B cell (primary cell): ENCODE measurements around the gene IPCEF1. TPM values are rescaled to one million over a fixed set of nuclear protein-coding genes. Genes with fewer than 3 reads are reported as not detected.

ENCODE experiments used
- ATAC-seq: fragments of 200-7000 bp; cut with Tn5 transposase; one replicate; pipeline ENCODE4 v1.10.0; 2021; ENCODE audit warnings: low read depth, mild to moderate bottlenecking, moderate number of reproducible peaks, moderate library complexity
- CTCF ChIA-PET: fragments of 350-600 bp; sonication (Branson Sonifier 250); formaldehyde crosslinking; loops from one replicate; lab custom pipeline; 2021; ENCODE audit warnings: antibody characterized with exemption, inconsistent platforms; lab: Charles Lee
- POLR2A ChIA-PET: fragments of 350-600 bp; sonication (Branson Sonifier 250); formaldehyde crosslinking; loops from one replicate; lab custom pipeline; 2021; ENCODE audit warnings: antibody characterized with exemption; lab: Charles Lee
- DNase-seq: peaks from one replicate; pipeline ENCODE4 v3.0.0; 2013
- H2AFZ ChIP-seq: 2 replicates; pipeline ENCODE4 v1.6.1; 2012; ENCODE audit warnings: mild to moderate bottlenecking, low read depth, low read length; ENCODE audit not compliant: insufficient read depth, poor library complexity, severe bottlenecking
- H3K27ac ChIP-seq, 2 donors: 1 replicate in 1 of 2; 2 replicates in 1 of 2; pipeline ENCODE4 v1.5.1; 2012 to 2013; ENCODE audit warnings: low read length in 2 of 2, mild to moderate bottlenecking in 2 of 2, moderate library complexity in 1 of 2
- H3K27me3 ChIP-seq, 4 experiments: fragments of 200-600 bp in 1 of 4; sonication (generic) in 1 of 4; replicated peaks in 1 of 4; 1 replicate in 2 of 4; 2 replicates in 2 of 4; pipeline versions ENCODE4 v1.6.1 to v1.7.0; 2013 to 2016; ENCODE audit warnings: low read length in 3 of 4, mild to moderate bottlenecking in 2 of 4, mixed read lengths in 1 of 4, moderate library complexity in 1 of 4; ENCODE audit not compliant: insufficient read depth in 4 of 4, control insufficient read depth in 3 of 4; ENCODE audit errors: control extremely low read depth in 1 of 4
- H3K36me3 ChIP-seq, 2 experiments: replicated peaks in 1 of 2; 1 replicate in 1 of 2; 2 replicates in 1 of 2; pipeline versions ENCODE4 v1.6.1 to v1.7.1; 2013; ENCODE audit warnings: low read length in 1 of 2; ENCODE audit not compliant: insufficient read depth in 2 of 2, control insufficient read depth in 1 of 2; ENCODE audit errors: control extremely low read depth in 1 of 2, extremely low read depth in 1 of 2
- H3K4me1 ChIP-seq, 2 donors: fragments of 200-600 bp in 1 of 2; sonication (generic) in 1 of 2; 1 replicate in 1 of 2; 2 replicates in 1 of 2; pipeline versions ENCODE4 v1.5.1 to v1.6.1; 2013 to 2017; ENCODE audit warnings: low read length in 2 of 2; ENCODE audit not compliant: control insufficient read depth in 2 of 2, insufficient read depth in 2 of 2
- H3K4me2 ChIP-seq: replicated peaks from 2 replicates; pipeline ENCODE3; 2012; ENCODE audit warnings: mild to moderate bottlenecking, low read depth, low read length; ENCODE audit not compliant: poor library complexity, severe bottlenecking
- H3K4me3 ChIP-seq, 5 experiments: fragments of 200-600 bp in 1 of 5; sonication (generic) in 1 of 5; 1 replicate in 3 of 5; 2 replicates in 2 of 5; pipeline versions ENCODE4 v1.5.1 to v1.7.0; 2011 to 2016; ENCODE audit warnings: low read length in 4 of 5, mild to moderate bottlenecking in 4 of 5, low read depth in 2 of 5, control low read depth in 1 of 5, moderate library complexity in 1 of 5; ENCODE audit not compliant: insufficient read depth in 1 of 5; ENCODE audit errors: control extremely low read depth in 1 of 5, extremely low read depth in 1 of 5
- H3K79me2 ChIP-seq: fragments of 200-600 bp; sonication (generic); one replicate; pipeline ENCODE4 v1.6.0; 2016; ENCODE audit warnings: low read length; ENCODE audit not compliant: control insufficient read depth, insufficient read depth
- H3K9ac ChIP-seq: fragments of 200-600 bp; sonication (generic); 2 replicates; pipeline ENCODE4 v1.6.1; 2017; ENCODE audit warnings: mild to moderate bottlenecking, low read length, moderate library complexity
- H3K9me3 ChIP-seq, 3 donors: one replicate each; pipeline versions ENCODE4 v1.6.1 to v1.7.1; 2013; ENCODE audit warnings: low read length in 2 of 3; ENCODE audit not compliant: control insufficient read depth in 2 of 3, insufficient read depth in 1 of 3; ENCODE audit errors: control extremely low read depth in 1 of 3
- H4K20me1 ChIP-seq: 2 replicates; pipeline ENCODE4 v1.6.0; 2012; ENCODE audit warnings: mild to moderate bottlenecking, low read length; ENCODE audit not compliant: insufficient read depth, control insufficient read depth, poor library complexity, severe bottlenecking
- H3K27ac Mint-ChIP-seq: one replicate; pipeline ENCODE4 v1.8.0; 2021; ENCODE audit warnings: mixed read lengths
- H3K27me3 Mint-ChIP-seq: one replicate; pipeline ENCODE4 v1.8.0; 2021; ENCODE audit warnings: mixed read lengths
- H3K4me1 Mint-ChIP-seq: one replicate; pipeline ENCODE4 v1.8.0; 2021; ENCODE audit warnings: mixed read lengths
- H3K4me3 Mint-ChIP-seq: one replicate; pipeline ENCODE4 v1.8.0; 2021; ENCODE audit warnings: mixed read lengths
- H3K9me3 Mint-ChIP-seq: one replicate; pipeline ENCODE4 v1.8.0; 2022; ENCODE audit warnings: mixed read lengths; ENCODE audit not compliant: insufficient read depth
- CTCF ChIP-seq: fragments of 200-600 bp; IDR thresholded peaks from one replicate; pipeline ENCODE4 v1.8.0; 2022; ENCODE audit warnings: antibody characterized with exemption, mild to moderate bottlenecking
- EZH2 ChIP-seq: IDR thresholded peaks from 2 replicates; pipeline ENCODE4 v1.6.1; 2012; ENCODE audit warnings: borderline replicate concordance, low read depth, mild to moderate bottlenecking, moderate library complexity, low read length; ENCODE audit not compliant: insufficient read depth, poor library complexity, severe bottlenecking
- WGBS: methylation state at CpG from one replicate; pipeline ENCODE4 v1.1.5; 2013; ENCODE audit warnings: missing lambda C conversion rate; ENCODE audit not compliant: insufficient coverage; 5-methylcytosine and 5-hydroxymethylcytosine counted together
- intact Hi-C: fragments of 100-400 bp; cut with micrococcal nuclease; formaldehyde crosslinking; loops from one replicate; pipeline ENCODE4 v1.10.0; 2022
- polyA plus RNA-seq: library from polyadenylated mRNA; depleted of rRNA; stranded (reverse); fragments of >200 nt; gene quantifications from 2 replicates; pipeline ENCODE4 v1.2.3, GENCODE V29; 2012
- total RNA-seq, 2 donors: library from RNA; stranded (reverse); fragments of 120-200 nt in 1 of 2; gene quantifications; 1 replicate in 1 of 2; 2 replicates in 1 of 2; pipeline versions ENCODE4 v1.2.3 to v1.2.4, GENCODE V29; 2013 to 2022

The IPCEF1 gene
- total and polyA plus RNA-seq, 2 donors (not counting 1 experiment from before 2014, with no cell fraction given), result 0.22 to 0.94 TPM

DNA sequence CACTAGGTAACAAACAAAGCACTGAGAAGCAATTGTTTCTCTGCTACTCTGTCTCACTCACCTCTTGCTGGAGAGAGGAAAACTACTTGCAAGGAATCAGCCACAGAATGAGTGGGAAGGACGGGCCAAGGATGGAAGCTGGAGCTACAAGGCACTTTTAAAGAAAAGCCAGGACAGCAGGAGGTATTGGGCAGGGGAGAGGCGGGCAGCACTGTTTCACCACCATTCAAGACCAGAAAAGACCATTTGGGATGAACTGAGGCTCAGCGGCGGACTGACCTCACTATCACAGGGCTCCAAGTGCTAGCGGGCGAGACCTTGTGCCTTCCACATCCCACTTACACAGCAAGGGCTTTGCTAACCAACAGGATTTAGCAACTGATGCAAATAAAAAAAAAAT lies 137.4 kb downstream of the IPCEF1 start:
- no peaks in the 10 kb centered on the region for H3K27me3 ChIP-seq
- CTCF ChIA-PET, result interaction anchor here (0.7 kb wide), 1 partner anchor 173 kb away, joined by 3 read pairs; no protein-coding TSS in a partner anchor
- no peak overlapping the region for H3K27ac ChIP-seq
- no peaks in the 10 kb centered on the region for H3K4me1 ChIP-seq
- POLR2A ChIA-PET, result no interaction called here
- no peak overlapping the region for H3K4me3 ChIP-seq
- H3K36me3 ChIP-seq, result no peaks in the 10 kb centered on the region
- no peaks in the 10 kb centered on the region for H3K79me2 ChIP-seq
- TF ChIP-seq EZH2 (no peak), CTCF (no peak)
- no peaks in the 10 kb centered on the region for H4K20me1 ChIP-seq
- H3K9ac ChIP-seq, result no peak overlapping the region
- no peaks in the 10 kb centered on the region for H3K9me3 ChIP-seq
- H3K27ac Mint-ChIP-seq, result no peak overlapping the region
- H3K4me3 Mint-ChIP-seq, result no peak overlapping the region
- ATAC-seq (no peak), DNase-seq (no peak)
- H3K4me2 ChIP-seq, result no peak overlapping the region
- H2AFZ ChIP-seq, result no peak overlapping the region
- intact Hi-C loops, result no loop called here
- H3K27me3 Mint-ChIP-seq, result no peaks in the 10 kb centered on the region
- 97% methylated on average over 4 of the region's 6 CpGs for WGBS
- H3K4me1 Mint-ChIP-seq, result no peaks in the 10 kb centered on the region
- H3K9me3 Mint-ChIP-seq, result no peaks in the 10 kb centered on the region

DNA sequence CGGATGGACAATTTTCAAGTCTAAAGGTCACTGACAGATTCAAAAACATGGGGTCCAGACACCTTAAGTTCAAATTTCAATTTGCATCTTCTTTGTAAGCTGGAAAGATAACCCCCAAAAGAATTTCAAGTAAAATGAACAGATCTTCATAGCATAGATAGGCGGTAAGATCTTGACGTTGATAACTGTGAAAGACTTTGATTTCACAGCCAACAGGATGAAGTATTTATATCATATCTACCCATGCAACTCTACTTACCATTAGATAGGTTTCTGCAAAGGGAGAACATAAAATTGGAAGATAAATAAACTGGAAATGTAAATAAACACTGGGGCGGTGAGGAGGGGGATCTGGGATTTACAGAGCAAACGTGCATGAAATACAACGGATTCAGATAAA lies 137.8 kb downstream of the IPCEF1 start:
- Mint-ChIP-seq H3K9me3 (no peaks in the 10 kb centered on the region), H3K27me3 (no peaks in the 10 kb centered on the region), H3K27ac (no peak overlapping the region), H3K4me3 (no peak overlapping the region), H3K4me1 (no peaks in the 10 kb centered on the region)
- 100% methylated on average over 1 of the region's 6 CpGs for WGBS
- ChIA-PET CTCF (no interaction called here), POLR2A (no interaction called here)
- Histone ChIP-seq H3K27me3 (no peaks in the 10 kb centered on the region), H3K4me3 (no peak overlapping the region), H3K36me3 (no peaks in the 10 kb centered on the region), H3K4me1 (no peaks in the 10 kb centered on the region), H3K9me3 (no peaks in the 10 kb centered on the region), H2AFZ (no peak overlapping the region), H3K9ac (no peak overlapping the region), H3K27ac (no peak overlapping the region), H3K79me2 (no peaks in the 10 kb centered on the region), H3K4me2 (no peak overlapping the region), H4K20me1 (no peaks in the 10 kb centered on the region)
- no peak for TF ChIP-seq CTCF
- TF ChIP-seq EZH2, result no peak
- no peak for ATAC-seq
- intact Hi-C loops, result no loop called here
- DNase-seq, result no peak
